OCI-LY7 (cell line): ENCODE data around the gene STK32C. TPM values are rescaled to one million over a fixed set of nuclear protein-coding genes. Genes with fewer than 3 reads are reported as not detected.

Source experiments
- BruUV-seq: library from RNA; stranded (reverse); fragments of 400-500 nt; replicated peaks from 2 replicates; lab custom pipeline; 2021; lab: Mats Ljungman, UMichigan
- CTCF ChIA-PET: fragments of 300-600 bp; sonication (Branson Sonifier 250); formaldehyde crosslinking; loops from one replicate; lab custom pipeline; 2022; ENCODE audit warnings: antibody characterized with exemption; ENCODE audit not compliant: unreplicated experiment; lab: Charles Lee
- POLR2A ChIA-PET: fragments of 300-600 bp; sonication (Branson Sonifier 250); formaldehyde crosslinking; loops from one replicate; lab custom pipeline; 2022; ENCODE audit warnings: antibody characterized with exemption; lab: Charles Lee
- DNase-seq: peaks from one replicate; pipeline ENCODE4 v3.0.0-alpha.2; 2015; ENCODE audit warnings: low spot score
- H2AFZ ChIP-seq: fragments of 200-600 bp; sonication (generic), shearing (Covaris generic); 2 replicates; pipeline ENCODE4 v1.6.1; 2014; ENCODE audit warnings: mild to moderate bottlenecking, antibody characterized with exemption, low read length, moderate library complexity
- H3K27ac ChIP-seq: fragments of 200-600 bp; sonication (generic); 2 replicates; pipeline ENCODE4 v1.5.1; 2014; ENCODE audit warnings: mixed run types, low read depth, mild to moderate bottlenecking, moderate library complexity, low read length, inconsistent platforms; ENCODE audit not compliant: poor library complexity, severe bottlenecking
- H3K36me3 ChIP-seq: fragments of 200-600 bp; sonication (generic); 2 replicates; pipeline ENCODE4 v1.6.1; 2014; ENCODE audit warnings: mild to moderate bottlenecking, antibody characterized with exemption, low read length, moderate library complexity, mixed read lengths; ENCODE audit not compliant: insufficient read depth
- H3K4me1 ChIP-seq: fragments of 200-600 bp; sonication (generic); 2 replicates; pipeline ENCODE4 v1.5.1; 2014; ENCODE audit warnings: mild to moderate bottlenecking, low read length; ENCODE audit not compliant: insufficient read depth, poor library complexity, severe bottlenecking
- H3K4me2 ChIP-seq: fragments of 200-600 bp; sonication (generic); 2 replicates; pipeline ENCODE4 v1.6.1; 2014; ENCODE audit warnings: mild to moderate bottlenecking, low read length
- H3K4me3 ChIP-seq: fragments of 200-600 bp; sonication (generic); 2 replicates; pipeline ENCODE4 v1.5.1; 2014; ENCODE audit warnings: mild to moderate bottlenecking, low read depth, low read length; ENCODE audit not compliant: poor library complexity, severe bottlenecking
- H3K79me2 ChIP-seq: fragments of 200-600 bp; sonication (generic); 2 replicates; pipeline ENCODE4 v1.6.1; 2016; ENCODE audit warnings: low read depth, mild to moderate bottlenecking, low read length, moderate library complexity, mixed read lengths; ENCODE audit not compliant: insufficient read depth
- H3K9me2 ChIP-seq: fragments of 200-600 bp; sonication (generic); 2 replicates; pipeline ENCODE4 v1.6.1; 2016; ENCODE audit warnings: mild to moderate bottlenecking, low read length, mixed read lengths; ENCODE audit not compliant: insufficient read depth
- H3K9me3 ChIP-seq: fragments of 200-600 bp; sonication (generic); 2 replicates; pipeline ENCODE4 v1.6.1; 2014; ENCODE audit warnings: mild to moderate bottlenecking, mixed run types, low read length, mixed read lengths
- H4K20me1 ChIP-seq: fragments of 200-600 bp; sonication (generic); 2 replicates; pipeline ENCODE4 v1.6.1; 2014; ENCODE audit warnings: mild to moderate bottlenecking, antibody characterized with exemption, low read length, moderate library complexity, mixed read lengths; ENCODE audit not compliant: insufficient read depth
- EZH2phosphoT487 ChIP-seq: fragments of 200-600 bp; sonication (generic); IDR thresholded peaks from 2 replicates; pipeline ENCODE4 v1.6.1; 2018; ENCODE audit warnings: low read depth, borderline replicate concordance, mild to moderate bottlenecking, mixed run types, antibody characterized with exemption, low read length, moderate library complexity, mixed read lengths
- intact Hi-C: fragments of 100-400 bp; cut with micrococcal nuclease; formaldehyde crosslinking; loops from one replicate; pipeline ENCODE4 v1.10.0; 2022; ENCODE audit not compliant: unreplicated experiment
- total RNA-seq, 2 experiments: library from RNA; depleted of rRNA in 1 of 2; stranded (reverse); fragments of >200 nt in 1 of 2; shearing (Covaris generic) in 1 of 2; gene quantifications; 2 replicates each; pipeline ENCODE4 v1.2.3, GENCODE V29; 2014 to 2022
- TF ChIP-seq, protein P1 (sequence below): fragments of 200-600 bp; sonication (generic); conservative IDR thresholded peaks from 2 replicates; pipeline ENCODE4 v1.5.1; 2014; ENCODE audit warnings: mild to moderate bottlenecking, antibody characterized with exemption, low read length, moderate library complexity, mixed read lengths

Gene STK32C
- total RNA-seq, 2 experiments from 2014 or later = 13.1 to 30.4 TPM

DNA sequence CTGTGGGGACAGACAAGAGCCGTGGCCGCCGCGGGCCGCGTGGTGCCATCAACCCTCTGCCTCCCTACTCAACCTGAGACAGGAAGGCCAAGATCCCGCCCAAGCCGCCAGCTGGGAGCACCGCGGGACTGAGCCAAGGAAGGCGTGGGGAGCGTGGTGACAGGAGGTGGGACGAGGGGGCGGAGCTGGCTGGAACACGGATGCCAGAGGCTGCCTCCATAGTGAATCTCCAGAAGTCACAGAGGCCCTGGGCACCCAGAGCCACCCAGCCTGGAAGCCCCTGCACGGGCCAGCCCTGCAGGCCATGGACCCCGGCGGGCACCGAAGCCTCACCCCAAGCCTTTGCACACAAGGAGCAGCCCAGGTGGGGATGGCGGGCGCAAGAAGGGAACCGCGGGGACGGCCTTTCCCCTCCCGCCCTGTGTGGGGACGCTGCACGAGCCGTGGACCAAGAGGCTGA is 139.1 kb downstream of the STK32C start:
- ChIA-PET CTCF (no interaction called here), POLR2A (no interaction called here)
- H3K4me2 ChIP-seq = no peak overlapping the region
- no peaks in the 10 kb centered on the region for H3K79me2 ChIP-seq
- no peak overlapping the region for H2AFZ ChIP-seq
- no peaks in the 10 kb centered on the region for H3K36me3 ChIP-seq
- no peak for TF ChIP-seq EZH2phosphoT487
- TF ChIP-seq, protein P1, sequence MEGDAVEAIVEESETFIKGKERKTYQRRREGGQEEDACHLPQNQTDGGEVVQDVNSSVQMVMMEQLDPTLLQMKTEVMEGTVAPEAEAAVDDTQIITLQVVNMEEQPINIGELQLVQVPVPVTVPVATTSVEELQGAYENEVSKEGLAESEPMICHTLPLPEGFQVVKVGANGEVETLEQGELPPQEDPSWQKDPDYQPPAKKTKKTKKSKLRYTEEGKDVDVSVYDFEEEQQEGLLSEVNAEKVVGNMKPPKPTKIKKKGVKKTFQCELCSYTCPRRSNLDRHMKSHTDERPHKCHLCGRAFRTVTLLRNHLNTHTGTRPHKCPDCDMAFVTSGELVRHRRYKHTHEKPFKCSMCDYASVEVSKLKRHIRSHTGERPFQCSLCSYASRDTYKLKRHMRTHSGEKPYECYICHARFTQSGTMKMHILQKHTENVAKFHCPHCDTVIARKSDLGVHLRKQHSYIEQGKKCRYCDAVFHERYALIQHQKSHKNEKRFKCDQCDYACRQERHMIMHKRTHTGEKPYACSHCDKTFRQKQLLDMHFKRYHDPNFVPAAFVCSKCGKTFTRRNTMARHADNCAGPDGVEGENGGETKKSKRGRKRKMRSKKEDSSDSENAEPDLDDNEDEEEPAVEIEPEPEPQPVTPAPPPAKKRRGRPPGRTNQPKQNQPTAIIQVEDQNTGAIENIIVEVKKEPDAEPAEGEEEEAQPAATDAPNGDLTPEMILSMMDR = no peak
- H3K9me3 ChIP-seq = no peaks in the 10 kb centered on the region
- H3K4me3 ChIP-seq = no peak overlapping the region
- H3K4me1 ChIP-seq = no peaks in the 10 kb centered on the region
- no peak overlapping the region for H3K27ac ChIP-seq
- no peaks in the 10 kb centered on the region for H4K20me1 ChIP-seq
- no peak for DNase-seq
- intact Hi-C loops = loop anchor here (10.0 kb wide), 1 partner anchor 256 kb away; no protein-coding TSS in a partner anchor
- H3K9me2 ChIP-seq = no peaks in the 10 kb centered on the region
- BruUV-seq = no TSS peak

DNA sequence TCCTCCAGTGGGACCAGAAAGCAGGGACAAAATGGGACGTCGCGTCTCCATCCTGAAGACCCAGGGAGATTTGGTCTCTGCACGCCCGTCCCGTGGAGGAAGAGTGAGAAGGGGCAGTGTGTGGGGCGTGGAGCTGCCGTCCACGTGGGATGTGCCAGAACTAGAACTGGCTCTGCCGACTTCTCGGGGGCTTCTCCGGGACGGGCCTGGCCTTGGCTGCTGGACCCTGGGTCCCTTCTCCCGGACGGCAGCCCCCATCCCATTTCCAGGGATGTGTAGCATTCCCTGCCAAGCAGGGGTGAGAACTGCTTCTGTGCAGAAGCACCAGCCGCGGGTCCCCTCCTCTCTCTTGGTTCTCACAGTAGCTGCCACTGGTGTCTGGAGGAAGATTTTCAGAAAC is 139.8 kb downstream of the STK32C start:
- POLR2A ChIA-PET = no interaction called here
- Histone ChIP-seq H3K4me2 (no peak overlapping the region), H2AFZ (no peak overlapping the region), H4K20me1 (no peaks in the 10 kb centered on the region), H3K4me3 (no peak overlapping the region), H3K9me3 (no peaks in the 10 kb centered on the region), H3K27ac (no peak overlapping the region), H3K9me2 (no peaks in the 10 kb centered on the region), H3K4me1 (peaks cover 5% of the 10 kb centered on the region), H3K79me2 (no peaks in the 10 kb centered on the region), H3K36me3 (no peaks in the 10 kb centered on the region)
- BruUV-seq = no TSS peak
- CTCF ChIA-PET = interaction anchor here (0.6 kb wide), 1 partner anchor 166 kb away, joined by 4 read pairs; no protein-coding TSS in a partner anchor
- no peak for DNase-seq
- TF ChIP-seq EZH2phosphoT487 = no peak
- TF ChIP-seq, protein P1 = no peak
- intact Hi-C loops = loop anchor here (10.0 kb wide), 1 partner anchor 257 kb away; no protein-coding TSS in a partner anchor

DNA sequence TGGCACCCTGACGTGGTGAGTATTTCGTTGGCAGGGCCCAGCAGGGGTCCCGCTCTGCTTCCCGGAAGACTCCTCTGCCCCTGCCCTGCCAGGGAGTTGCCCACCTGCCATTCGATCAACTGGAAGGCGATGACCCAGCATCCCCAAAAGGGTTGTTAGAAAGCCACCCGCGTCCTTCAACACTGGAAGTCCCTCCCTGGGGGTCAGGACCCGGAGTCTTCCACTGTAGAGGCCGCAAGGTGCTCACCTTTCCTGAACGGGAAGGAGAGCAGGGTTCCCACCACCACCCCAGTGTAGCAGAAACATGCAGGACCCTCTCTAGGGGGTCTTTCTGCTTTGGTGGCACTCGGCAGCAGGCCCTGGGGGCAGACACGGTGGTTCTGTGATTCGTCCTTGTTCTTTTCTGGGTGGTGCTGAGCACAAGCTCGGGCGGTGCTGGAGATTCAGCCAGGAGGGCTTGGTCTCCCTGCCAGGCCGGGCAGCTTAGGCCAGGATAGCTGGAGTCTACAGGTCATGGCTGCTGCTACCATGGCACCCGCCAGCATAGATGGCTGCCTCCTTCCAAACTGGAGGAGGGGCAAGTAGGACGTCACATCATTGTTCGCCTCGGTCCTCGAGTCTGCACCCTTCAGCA is 140.6 kb downstream of the STK32C start:
- no peaks in the 10 kb centered on the region for H3K79me2 ChIP-seq
- H3K9me3 ChIP-seq = no peaks in the 10 kb centered on the region
- H4K20me1 ChIP-seq = no peaks in the 10 kb centered on the region
- intact Hi-C loops = loop anchor here (10.0 kb wide), 1 partner anchor 258 kb away; no protein-coding TSS in a partner anchor
- TF ChIP-seq, protein P1 = no peak
- TF ChIP-seq EZH2phosphoT487 = no peak
- ChIA-PET POLR2A (no interaction called here), CTCF (interaction anchor here (0.6 kb wide), 1 partner anchor 166 kb away, joined by 4 read pairs; no protein-coding TSS in a partner anchor)
- no peak for DNase-seq
- no peak overlapping the region for H3K27ac ChIP-seq
- H3K4me2 ChIP-seq = no peak overlapping the region
- peaks cover 13% of the 10 kb centered on the region for H3K4me1 ChIP-seq
- no peaks in the 10 kb centered on the region for H3K9me2 ChIP-seq
- BruUV-seq = no TSS peak
- H3K36me3 ChIP-seq = no peaks in the 10 kb centered on the region
- no peak overlapping the region for H3K4me3 ChIP-seq
- no peak overlapping the region for H2AFZ ChIP-seq
